Heart left ventricle (tissue), 16 donors: Measurements from ENCODE around the gene COL15A1. TPM values are rescaled to one million over a fixed set of nuclear protein-coding genes. Genes with fewer than 3 reads are reported as not detected.
A peak's percentile ranks its signal among the peaks of the same experiment; 100 is the strongest.

ENCODE experiments used
- ATAC-seq, 4 donors: fragments of 200-7000 bp; cut with Tn5 transposase; one replicate each; pipeline ENCODE4 v1.9.1; 2020 to 2022; ENCODE audit warnings: moderate library complexity in 4 of 4, mild to moderate bottlenecking in 3 of 4, moderate number of reproducible peaks in 1 of 4
- DNase-seq, 5 donors: peaks; one replicate each; pipeline ENCODE4 v3.0.0-alpha.2; 2020
- H3K27ac ChIP-seq, 12 donors: fragments of 200-600 bp; sonication (generic) in 4 of 12; one replicate each; pipeline versions ENCODE4 v1.5.0 to v1.8.0; 2016 to 2022; ENCODE audit warnings: mild to moderate bottlenecking in 2 of 12
- H3K27me3 ChIP-seq, 9 donors: fragments of 200-600 bp; sonication (generic) in 2 of 9; one replicate each; pipeline versions ENCODE4 v1.5.1 to v1.8.0; 2016 to 2022; ENCODE audit warnings: mild to moderate bottlenecking in 3 of 9
- H3K36me3 ChIP-seq, 9 donors: fragments of 200-600 bp; sonication (generic) in 2 of 9; one replicate each; pipeline versions ENCODE4 v1.5.0 to v1.8.0; 2018 to 2022; ENCODE audit warnings: mild to moderate bottlenecking in 2 of 9
- H3K4me1 ChIP-seq, 12 donors: fragments of 200-600 bp; sonication (generic) in 4 of 12; one replicate each; pipeline versions ENCODE4 v1.5.0 to v1.8.0; 2016 to 2022; ENCODE audit warnings: mild to moderate bottlenecking in 3 of 12
- H3K4me3 ChIP-seq, 12 donors: fragments of 200-600 bp; sonication (generic) in 4 of 12; one replicate each; pipeline versions ENCODE4 v1.5.0 to v1.8.0; 2017 to 2022; ENCODE audit warnings: mild to moderate bottlenecking in 9 of 12, moderate library complexity in 4 of 12
- H3K9me3 ChIP-seq, 12 donors: fragments of 200-600 bp; sonication (generic) in 4 of 12; one replicate each; pipeline versions ENCODE4 v1.5.0 to v1.8.0; 2016 to 2022; ENCODE audit warnings: mild to moderate bottlenecking in 1 of 12
- CTCF ChIP-seq, 12 donors: fragments of 200-600 bp; sonication (generic) in 4 of 12; IDR thresholded peaks; one replicate each; pipeline versions ENCODE4 v1.5.0 to v1.8.0; 2018 to 2022; ENCODE audit warnings: antibody characterized with exemption in 12 of 12, mild to moderate bottlenecking in 5 of 12
- POLR2A ChIP-seq, 2 donors: fragments of 450-650 bp; IDR thresholded peaks; one replicate each; pipeline ENCODE4 v1.6.1; 2017; ENCODE audit warnings: antibody characterized with exemption in 2 of 2, mild to moderate bottlenecking in 2 of 2, moderate library complexity in 2 of 2
- WGBS, 4 donors: extraction: QIAGEN DNeasy Blood & Tissue Kit in 2 of 4; methylation state at CpG; one replicate each; pipeline versions ENCODE4 v1.1.5 to v1.1.7; 2013 to 2018; 5-methylcytosine and 5-hydroxymethylcytosine counted together
- intact Hi-C, 10 donors: fragments of 100-400 bp; cut with DNase I; formaldehyde crosslinking; loops; one replicate each; pipeline versions ENCODE4 v1.11.1 to v1.14.2; 2022
- polyA plus RNA-seq, 2 donors: library from polyadenylated mRNA; stranded (reverse); fragments of 200-250 nt; gene quantifications; one replicate each; pipeline ENCODE4 v1.2.3, GENCODE V29; 2013
- total RNA-seq, 9 donors: library from RNA; depleted of rRNA in 2 of 9; stranded (reverse); fragments of >200 nt in 2 of 9; fragmentation: NEBNext Ultra II Directional in 3 of 9; extraction: Animal tissue kit (Norgen Biotek cat#: 25700) in 3 of 9; gene quantifications; one replicate each; pipeline versions ENCODE4 v1.1.0 to v1.2.4, GENCODE V29; 2016 to 2023
- donor health status: ischemic (EF 13 %, LVEDD 7.1; RV severe dilation, severe dysfunction).
- donor health status: healthy with polysubstance abuse.
- donor health status: DM: no; HTN: yes; CAD: no.
- donor health status: DM: no; HTN: no; CAD: no.
- donor health status: ischemic (EF 25% LVEDD 6.9; RV normal size, moderate dysfunction).
- donor health status: ischemic (EF 25% LVEDD 5.7; RV mildly dilated, moderate dysfunction).
- donor health status: healthy.
- donor health status: DM: yes; HTN: yes; CAD: no.
- donor health status: ischemic (EF 35%, LVEDD 5.7; RV mildly dilated, moderate dysfunction).
- donor health status: nonischemic (EF 11% LVEDD 7.7; RV severe dilation, severe dysfunction).
- donor health status: DM: yes; HTN: yes; CAD: no.
- donor health status: PGD.
- donor health status: ischemic (EF 29% LVEDD 5.4; RV normal size, mild dysfunction).
- donor health status: nonischemic (EF 23%, LVEDD 6.1; RV moderate dilation, normal function).

Gene COL15A1
- total and polyA plus RNA-seq, 11 donors: 12.4 to 81.0 (median 38.8) TPM

- Histone ChIP-seq H3K4me1 (peaks cover 0 to 48% (median 0%) of the 10 kb centered on the region in 12 donors), H3K4me3 (no peak overlapping the region), H3K27ac (peak overlapping the region in 2 of 12 donors; percentile 27 to 63), H3K9me3 (no peaks in the 10 kb centered on the region), H3K27me3 (no peaks in the 10 kb centered on the region), H3K36me3 (peaks cover 0 to 98% (median 45%) of the 10 kb centered on the region in 9 donors)
- WGBS, 4 donors: 89 to 96% (median 92%) methylated on average over 10 of the region's 10 CpGs
- intact Hi-C loops: no loop called here
- TF ChIP-seq CTCF (IDR thresholded peaks at IDR 0.05) (no peak), POLR2A (IDR thresholded peaks at IDR 0.05) (no peak)
- DNase-seq (no peak), ATAC-seq (no peak)
Observed at GRCh38 chr9:99052815-99053715, 109.4 kb downstream of the COL15A1 start.

- ATAC-seq: no peak
- Histone ChIP-seq H3K4me1 (peaks cover 0 to 63% (median 12%) of the 10 kb centered on the region in 12 donors), H3K27ac (no peak overlapping the region), H3K36me3 (peaks cover 0 to 98% (median 37%) of the 10 kb centered on the region in 9 donors), H3K27me3 (no peaks in the 10 kb centered on the region), H3K9me3 (no peaks in the 10 kb centered on the region), H3K4me3 (no peak overlapping the region)
- 92 to 96% (median 93%) methylated on average over 2 of the region's 2 CpGs for WGBS, 4 donors
- no peak for DNase-seq
- TF ChIP-seq POLR2A (IDR thresholded peaks at IDR 0.05) (no peak), CTCF (IDR thresholded peaks at IDR 0.05) (no peak)
- intact Hi-C loops: no loop called here
Observed at GRCh38 chr9:99054581-99054980, 110.9 kb downstream of the COL15A1 start.

GRCh38 chr9:99055384-99055783 is 111.7 kb downstream of the COL15A1 start:
- intact Hi-C loops: no loop called here
- DNase-seq (no peak), ATAC-seq (no peak)
- TF ChIP-seq CTCF (IDR thresholded peaks at IDR 0.05) (no peak), POLR2A (IDR thresholded peaks at IDR 0.05) (no peak)
- 94 to 100% (median 96%) methylated on average over 1 of the region's 1 CpG for WGBS, 4 donors
- Histone ChIP-seq H3K27me3 (no peaks in the 10 kb centered on the region), H3K4me1 (peaks cover 0 to 71% (median 15%) of the 10 kb centered on the region in 12 donors), H3K4me3 (no peak overlapping the region), H3K36me3 (peaks cover 0 to 98% (median 35%) of the 10 kb centered on the region in 9 donors), H3K27ac (no peak overlapping the region), H3K9me3 (no peaks in the 10 kb centered on the region)

- ATAC-seq (no peak), DNase-seq (no peak)
- Histone ChIP-seq H3K9me3 (no peaks in the 10 kb centered on the region), H3K4me1 (peaks cover 0 to 75% (median 12%) of the 10 kb centered on the region in 12 donors), H3K36me3 (peaks cover 0 to 98% (median 35%) of the 10 kb centered on the region in 9 donors), H3K27me3 (no peaks in the 10 kb centered on the region), H3K27ac (peak overlapping the region in 1 of 12 donors; percentile 28), H3K4me3 (no peak overlapping the region)
- WGBS, 4 donors: 91 to 99% (median 97%) methylated on average over 6 of the region's 6 CpGs
- intact Hi-C loops: no loop called here
- TF ChIP-seq POLR2A (IDR thresholded peaks at IDR 0.05) (no peak), CTCF (IDR thresholded peaks at IDR 0.05) (no peak)
Observed at GRCh38 chr9:99056186-99056585, 112.5 kb downstream of the COL15A1 start.
